MCF 10A (cell line): ENCODE results near the gene ZSWIM6. TPM values are rescaled to one million over a fixed set of nuclear protein-coding genes. Genes with fewer than 3 reads are reported as not detected.

Experiments
- BruUV-seq: library from RNA; stranded (reverse); fragments of 400-500 nt; replicated peaks from 2 replicates; lab custom pipeline; 2021; lab: Mats Ljungman, UMichigan
- CTCF ChIA-PET: fragments of 300-600 bp; sonication (Branson Sonifier 250); formaldehyde crosslinking; extraction: SDS; loops from one replicate; lab custom pipeline; 2021; ENCODE audit warnings: antibody characterized with exemption, inconsistent platforms; lab: Yijun Ruan, JAX
- POLR2A ChIA-PET: fragments of 300-600, 350-650 bp; sonication (Branson Sonifier 250); formaldehyde crosslinking; extraction: SDS; loops from one replicate; lab custom pipeline; 2020; ENCODE audit warnings: antibody characterized with exemption, inconsistent platforms; lab: Yijun Ruan, JAX
- DNase-seq: peaks from one replicate; pipeline ENCODE4 v3.0.0-alpha.2; 2018; ENCODE audit not compliant: unreplicated experiment
- H3K27ac Mint-ChIP-seq: one replicate; pipeline ENCODE4 v1.8.0; 2022; ENCODE audit warnings: mild to moderate bottlenecking, low read depth, mixed read lengths; ENCODE audit not compliant: unreplicated experiment
- H3K27me3 Mint-ChIP-seq: one replicate; pipeline ENCODE4 v1.8.0; 2022; ENCODE audit warnings: mixed read lengths; ENCODE audit not compliant: insufficient read depth, unreplicated experiment
- H3K36me3 Mint-ChIP-seq: one replicate; pipeline ENCODE4 v1.8.0; 2022; ENCODE audit warnings: mild to moderate bottlenecking, moderate library complexity, mixed read lengths; ENCODE audit not compliant: insufficient read depth, unreplicated experiment
- H3K4me1 Mint-ChIP-seq: one replicate; pipeline ENCODE4 v1.8.0; 2022; ENCODE audit warnings: mixed read lengths; ENCODE audit not compliant: insufficient read depth, unreplicated experiment
- H3K4me3 Mint-ChIP-seq: one replicate; pipeline ENCODE4 v1.8.0; 2022; ENCODE audit warnings: mild to moderate bottlenecking, moderate library complexity, mixed read lengths; ENCODE audit not compliant: unreplicated experiment
- H3K9me3 Mint-ChIP-seq: one replicate; pipeline ENCODE4 v1.8.0; 2022; ENCODE audit warnings: mixed read lengths; ENCODE audit not compliant: unreplicated experiment
- CTCF ChIP-seq: fragments of 200-600 bp; IDR thresholded peaks from one replicate; pipeline ENCODE4 v1.8.0; 2022; ENCODE audit warnings: antibody characterized with exemption, mild to moderate bottlenecking; ENCODE audit not compliant: unreplicated experiment
- intact Hi-C: fragments of 100-400 bp; cut with micrococcal nuclease; formaldehyde crosslinking; loops from 2 replicates; pipeline ENCODE4 v1.14.1; 2022
- total RNA-seq: library from RNA; stranded (reverse); gene quantifications from 2 replicates; pipeline ENCODE4 v1.2.3, GENCODE V29; 2022

Gene ZSWIM6
- total RNA-seq, 1 experiment from 2014 or later, result 12.0 TPM

- H3K4me3 Mint-ChIP-seq, result no peak overlapping the region
- TF ChIP-seq CTCF, result no peak
- peaks cover 6% of the 10 kb centered on the region for H3K36me3 Mint-ChIP-seq
- peaks cover 9% of the 10 kb centered on the region for H3K4me1 Mint-ChIP-seq
- H3K27me3 Mint-ChIP-seq, result no peaks in the 10 kb centered on the region
- H3K9me3 Mint-ChIP-seq, result no peaks in the 10 kb centered on the region
- BruUV-seq, result no TSS peak
- DNase-seq, result no peak
- ChIA-PET POLR2A (no interaction called here), CTCF (no interaction called here)
- intact Hi-C loops, result no loop called here
- H3K27ac Mint-ChIP-seq, result no peak overlapping the region
Observed at GRCh38 chr5:61340775-61341361, 8.8 kb downstream of the ZSWIM6 start.

- POLR2A ChIA-PET, result interaction anchor here (1.1 to 2.1 kb wide), 3 partner anchors 9 to 396 kb away, joined by 3 to 7 read pairs (median 4); partner anchors contain the start of gene ZSWIM6
- TF ChIP-seq CTCF, result no peak
- peaks cover 11% of the 10 kb centered on the region for H3K4me1 Mint-ChIP-seq
- H3K4me3 Mint-ChIP-seq, result no peak overlapping the region
- H3K27ac Mint-ChIP-seq, result no peak overlapping the region
- peaks cover 5% of the 10 kb centered on the region for H3K36me3 Mint-ChIP-seq
- BruUV-seq, result no TSS peak
- H3K9me3 Mint-ChIP-seq, result no peaks in the 10 kb centered on the region
- intact Hi-C loops, result no loop called here
- CTCF ChIA-PET, result interaction anchor here (0.6 kb wide), 1 partner anchor 316 kb away, joined by 3 read pairs; no protein-coding TSS in a partner anchor
- no peaks in the 10 kb centered on the region for H3K27me3 Mint-ChIP-seq
- DNase-seq, result peak; percentile 82
Observed at GRCh38 chr5:61342071-61342501, 10.0 kb downstream of the ZSWIM6 start.

GRCh38 chr5:61344187-61344944 lies 12.3 kb downstream of the ZSWIM6 start:
- BruUV-seq, result no TSS peak
- Mint-ChIP-seq H3K9me3 (no peaks in the 10 kb centered on the region), H3K4me1 (peaks cover 24% of the 10 kb centered on the region), H3K27ac (no peak overlapping the region), H3K4me3 (no peak overlapping the region), H3K36me3 (peaks cover 5% of the 10 kb centered on the region), H3K27me3 (no peaks in the 10 kb centered on the region)
- no peak for DNase-seq
- TF ChIP-seq CTCF, result no peak
- intact Hi-C loops, result no loop called here
- ChIA-PET POLR2A (no interaction called here), CTCF (interaction anchor here (0.7 to 3.1 kb wide), 3 partner anchors 9 to 1957 kb away, joined by 3 to 13 read pairs (median 4); no protein-coding TSS in a partner anchor)

- Mint-ChIP-seq H3K36me3 (peaks cover 5% of the 10 kb centered on the region), H3K4me3 (no peak overlapping the region), H3K27me3 (no peaks in the 10 kb centered on the region), H3K9me3 (no peaks in the 10 kb centered on the region), H3K4me1 (peaks cover 24% of the 10 kb centered on the region), H3K27ac (no peak overlapping the region)
- CTCF ChIA-PET, result interaction anchor here (0.7 to 3.1 kb wide), 3 partner anchors 33 to 311 kb away, joined by 3 to 13 read pairs (median 3); no protein-coding TSS in a partner anchor
- intact Hi-C loops, result no loop called here
- BruUV-seq, result no TSS peak
- no peak for TF ChIP-seq CTCF
- POLR2A ChIA-PET, result interaction anchor here (0.5 to 1.1 kb wide), 2 partner anchors 15 to 47 kb away, joined by 3 read pairs; no protein-coding TSS in a partner anchor
- no peak for DNase-seq
Observed at GRCh38 chr5:61346511-61346910, 14.5 kb downstream of the ZSWIM6 start.
